AG04450 (cell line): ENCODE results near the gene SLAMF6. TPM values are rescaled to one million over a fixed set of nuclear protein-coding genes. Genes with fewer than 3 reads are reported as not detected.
"Not testable (repeated sequence)": the region's sequence is repeated elsewhere in the genome, so short reads cannot be mapped to it uniquely, and the experiment has no call there.

ENCODE experiments used
- CTCF ChIA-PET: fragments of 300-600, 350-600 bp; formaldehyde crosslinking; extraction: SDS; loops from one replicate; lab custom pipeline; 2022; ENCODE audit warnings: antibody characterized with exemption, inconsistent platforms; lab: Charles Lee
- POLR2A ChIA-PET: fragments of 350-600 bp; formaldehyde crosslinking; extraction: SDS; loops from one replicate; lab custom pipeline; 2021; ENCODE audit warnings: antibody characterized with exemption, inconsistent platforms; lab: Yijun Ruan, JAX
- DNase-seq: peaks from one replicate; pipeline ENCODE4 v3.0.0-alpha.2; 2011; ENCODE audit warnings: low read depth, low spot score
- H3K27ac ChIP-seq: one replicate; pipeline ENCODE4 v1.5.1; 2012; ENCODE audit warnings: low read depth, low read length, control low read depth
- H3K27me3 ChIP-seq: one replicate; pipeline ENCODE4 v1.6.0; 2012; ENCODE audit warnings: low read length; ENCODE audit not compliant: control insufficient read depth, insufficient read depth
- H3K4me3 ChIP-seq: 2 replicates; pipeline ENCODE4 v1.5.1; 2011; ENCODE audit warnings: mild to moderate bottlenecking, low read depth, low read length, control low read depth
- H3K9me3 ChIP-seq: 2 replicates; pipeline ENCODE4 v1.5.1; 2012; ENCODE audit warnings: low read length; ENCODE audit not compliant: control insufficient read depth, insufficient read depth
- polyA plus RNA-seq: library from polyadenylated mRNA; depleted of rRNA; stranded (reverse); fragments of >200 nt; gene quantifications from 2 replicates; pipeline ENCODE4 v1.2.3, GENCODE V29; 2011
- TF ChIP-seq, protein P1 (sequence below): IDR thresholded peaks from 2 replicates; pipeline ENCODE4 v1.5.1; 2011; ENCODE audit warnings: low read depth, low read length, control low read depth, inconsistent platforms

SLAMF6 gene
- polyA plus RNA-seq, 1 experiment = not detected

- CTCF ChIA-PET = no interaction called here
- POLR2A ChIA-PET = no interaction called here
- Histone ChIP-seq H3K9me3 (no peaks in the 10 kb centered on the region), H3K4me3 (no peak overlapping the region), H3K27ac (no peak overlapping the region), H3K27me3 (no peaks in the 10 kb centered on the region)
- TF ChIP-seq, protein P1, sequence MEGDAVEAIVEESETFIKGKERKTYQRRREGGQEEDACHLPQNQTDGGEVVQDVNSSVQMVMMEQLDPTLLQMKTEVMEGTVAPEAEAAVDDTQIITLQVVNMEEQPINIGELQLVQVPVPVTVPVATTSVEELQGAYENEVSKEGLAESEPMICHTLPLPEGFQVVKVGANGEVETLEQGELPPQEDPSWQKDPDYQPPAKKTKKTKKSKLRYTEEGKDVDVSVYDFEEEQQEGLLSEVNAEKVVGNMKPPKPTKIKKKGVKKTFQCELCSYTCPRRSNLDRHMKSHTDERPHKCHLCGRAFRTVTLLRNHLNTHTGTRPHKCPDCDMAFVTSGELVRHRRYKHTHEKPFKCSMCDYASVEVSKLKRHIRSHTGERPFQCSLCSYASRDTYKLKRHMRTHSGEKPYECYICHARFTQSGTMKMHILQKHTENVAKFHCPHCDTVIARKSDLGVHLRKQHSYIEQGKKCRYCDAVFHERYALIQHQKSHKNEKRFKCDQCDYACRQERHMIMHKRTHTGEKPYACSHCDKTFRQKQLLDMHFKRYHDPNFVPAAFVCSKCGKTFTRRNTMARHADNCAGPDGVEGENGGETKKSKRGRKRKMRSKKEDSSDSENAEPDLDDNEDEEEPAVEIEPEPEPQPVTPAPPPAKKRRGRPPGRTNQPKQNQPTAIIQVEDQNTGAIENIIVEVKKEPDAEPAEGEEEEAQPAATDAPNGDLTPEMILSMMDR = no peak
- DNase-seq = no peak
Observed at GRCh38 chr1:160538985-160539651, 16.1 kb upstream of the SLAMF6 start.

- no peak overlapping the region for H3K27ac ChIP-seq
- no peak for DNase-seq
- POLR2A ChIA-PET = no interaction called here
- H3K4me3 ChIP-seq = no peak overlapping the region
- CTCF ChIA-PET = no interaction called here
- no peaks in the 10 kb centered on the region for H3K27me3 ChIP-seq
- TF ChIP-seq, protein P1 = no peak
- no peaks in the 10 kb centered on the region for H3K9me3 ChIP-seq
Observed at GRCh38 chr1:160537714-160538665, 14.9 kb upstream of the SLAMF6 start.

GRCh38 chr1:160534823-160535605, 12.0 kb upstream of the SLAMF6 start:
- DNase-seq = no peak
- no peaks in the 10 kb centered on the region for H3K27me3 ChIP-seq
- no peak overlapping the region for H3K27ac ChIP-seq
- peaks cover 13% of the 10 kb centered on the region; the same call in 1 of the 2 replicates for H3K9me3 ChIP-seq
- TF ChIP-seq, protein P1 = no peak
- POLR2A ChIA-PET = no interaction called here
- CTCF ChIA-PET = no interaction called here
- no peak overlapping the region for H3K4me3 ChIP-seq

DNA sequence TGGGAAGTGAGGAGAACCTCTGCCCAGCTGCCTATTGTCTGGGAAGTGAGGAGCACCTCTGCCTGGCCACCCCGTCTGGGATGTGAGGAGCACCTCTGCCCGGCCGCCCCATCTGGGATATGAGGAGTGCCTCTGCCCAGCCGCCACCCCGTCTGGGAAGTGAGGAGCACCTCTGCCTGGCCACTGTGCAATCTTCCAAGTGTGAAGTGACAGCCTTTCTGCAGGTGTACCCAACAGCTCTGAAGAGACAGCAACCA, 9.4 kb upstream of the SLAMF6 start:
- H3K9me3 ChIP-seq = peaks cover 13% of the 10 kb centered on the region; the same call in 1 of the 2 replicates
- CTCF ChIA-PET, H3K27ac ChIP-seq, DNase-seq, H3K27me3 ChIP-seq, POLR2A ChIA-PET, H3K4me3 ChIP-seq: not testable (repeated sequence)

DNA sequence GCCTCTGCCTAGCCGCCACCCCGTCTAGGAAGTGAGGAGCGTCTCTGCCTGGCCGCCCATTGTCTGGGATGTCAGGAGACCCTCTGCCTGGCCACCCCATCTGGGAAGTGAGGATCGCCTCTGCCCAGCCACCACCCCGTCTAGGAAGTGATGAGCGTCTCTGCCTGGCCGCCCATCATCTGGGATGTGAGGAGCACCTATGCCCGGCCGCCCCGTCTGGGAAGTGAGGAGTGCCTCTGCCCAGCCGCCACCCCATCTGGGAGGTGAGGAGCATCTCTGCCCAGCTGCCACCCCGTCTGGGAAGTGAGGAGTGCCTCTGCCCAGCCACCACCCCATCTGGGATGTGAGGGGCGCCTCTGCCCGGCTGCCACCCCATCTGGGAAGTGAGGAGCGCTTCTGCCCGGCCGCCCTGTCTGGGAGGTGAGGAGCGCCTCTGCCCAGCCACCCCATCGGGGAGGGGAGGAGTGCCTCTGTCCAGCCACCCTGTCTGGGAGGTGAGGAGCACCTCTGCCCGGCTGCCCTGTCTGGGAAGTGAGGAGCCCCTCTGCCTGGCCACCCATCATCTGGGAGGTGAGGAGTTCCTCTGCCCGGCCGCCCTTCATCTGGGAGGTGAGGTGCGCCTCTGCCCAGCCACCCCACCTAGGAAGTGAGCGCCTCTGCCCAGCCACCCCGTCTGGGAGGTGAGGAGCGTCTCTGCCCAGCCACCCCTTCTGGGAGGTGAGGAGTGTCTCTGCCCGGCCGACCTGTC, 8.9 kb upstream of the SLAMF6 start:
- H3K27me3 ChIP-seq, CTCF ChIA-PET, POLR2A ChIA-PET, H3K27ac ChIP-seq, H3K4me3 ChIP-seq, DNase-seq: not testable (repeated sequence)
- peaks cover 13% of the 10 kb centered on the region; the same call in 1 of the 2 replicates for H3K9me3 ChIP-seq

GRCh38 chr1:160529401-160529952, 6.4 kb upstream of the SLAMF6 start:
- DNase-seq, H3K4me3 ChIP-seq, H3K27ac ChIP-seq, POLR2A ChIA-PET, H3K27me3 ChIP-seq: not testable (repeated sequence)
- CTCF ChIA-PET = interaction anchor here (0.6 kb wide), 1 partner anchor 101 kb away, joined by 3 read pairs; no protein-coding TSS in a partner anchor
- peaks cover 13% of the 10 kb centered on the region; the same call in 1 of the 2 replicates for H3K9me3 ChIP-seq

DNA sequence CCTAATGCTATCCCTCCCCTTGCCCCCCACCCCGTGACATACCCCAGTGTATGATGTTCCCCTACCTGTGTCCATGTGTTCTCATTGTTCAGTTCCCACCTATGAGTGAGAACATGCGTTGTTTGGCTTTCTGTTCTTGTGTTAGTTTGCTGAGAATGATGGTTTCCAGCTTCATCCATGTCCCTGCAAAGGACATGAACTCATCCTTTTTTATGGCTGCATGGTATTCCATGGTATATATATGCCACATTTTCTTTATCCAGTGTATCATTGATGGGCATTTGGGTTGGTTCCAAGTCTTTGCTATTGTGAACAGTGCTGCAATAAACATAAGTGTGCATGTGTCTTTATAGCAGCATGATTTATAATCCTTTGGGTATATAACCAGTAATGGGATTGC, 734 bp upstream of the SLAMF6 start:
- H3K27ac ChIP-seq, H3K27me3 ChIP-seq, POLR2A ChIA-PET, CTCF ChIA-PET, H3K9me3 ChIP-seq, H3K4me3 ChIP-seq, DNase-seq: not testable (repeated sequence)
